GM19463 (cell line): ENCODE results near the gene SMPD3.
A peak's percentile ranks its signal among the peaks of the same experiment; 100 is the strongest.

Experiments
- ATAC-seq: cut with Tn5 transposase; IDR thresholded peaks from one replicate; pipeline ENCODE4 v1.9.1; 2021; ENCODE audit warnings: mild to moderate bottlenecking, moderate library complexity; ENCODE audit not compliant: unreplicated experiment

Gene SMPD3

DNA sequence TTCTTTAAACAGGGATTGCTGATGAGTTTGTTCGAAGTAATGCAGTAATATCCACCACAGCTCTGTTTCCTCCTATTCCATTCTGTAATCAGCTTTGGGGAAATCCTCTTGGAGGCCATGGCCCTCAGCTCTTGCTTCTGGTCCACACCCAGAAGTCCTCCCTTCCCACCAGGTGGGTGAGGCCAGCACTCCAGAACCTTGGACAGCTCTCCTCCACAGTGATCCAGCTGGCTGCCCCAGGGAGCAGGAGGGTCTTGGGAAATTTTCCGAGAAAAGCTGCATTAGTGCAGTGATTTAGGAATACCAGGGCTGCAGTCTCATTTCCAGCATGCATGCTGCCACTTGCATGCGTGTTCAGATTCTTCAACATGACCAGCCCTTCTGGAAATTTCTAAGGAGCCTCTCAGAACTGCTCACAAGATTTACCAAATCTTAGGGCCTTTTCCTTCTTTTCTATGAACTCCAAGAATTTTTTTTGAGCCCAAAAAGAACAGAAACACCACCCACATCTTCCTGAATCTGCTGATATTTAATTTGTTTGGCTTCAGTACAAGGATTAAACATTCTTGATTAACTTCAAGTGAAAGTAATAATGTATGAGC is 4.2 kb downstream of the SMPD3 start:
- no peak for ATAC-seq

DNA sequence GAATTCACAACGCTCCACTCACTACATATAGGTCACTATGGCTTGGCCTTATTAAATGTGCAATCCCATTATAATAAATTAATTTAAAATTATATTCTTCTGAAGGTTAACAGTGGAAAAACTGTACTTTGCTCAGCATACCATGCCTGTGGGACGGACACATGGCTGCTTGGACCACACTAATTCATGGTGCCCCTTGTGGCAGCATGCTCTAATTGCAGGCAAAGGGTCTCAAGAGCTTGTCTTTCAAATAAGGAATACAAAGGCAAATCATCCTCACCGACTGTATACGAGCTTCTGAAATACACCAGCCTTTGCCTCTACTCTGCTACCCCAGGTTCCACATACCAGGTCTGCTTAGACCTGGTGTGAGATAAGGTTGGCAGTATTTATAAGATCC is 11.7 kb downstream of the SMPD3 start:
- no peak for ATAC-seq

DNA sequence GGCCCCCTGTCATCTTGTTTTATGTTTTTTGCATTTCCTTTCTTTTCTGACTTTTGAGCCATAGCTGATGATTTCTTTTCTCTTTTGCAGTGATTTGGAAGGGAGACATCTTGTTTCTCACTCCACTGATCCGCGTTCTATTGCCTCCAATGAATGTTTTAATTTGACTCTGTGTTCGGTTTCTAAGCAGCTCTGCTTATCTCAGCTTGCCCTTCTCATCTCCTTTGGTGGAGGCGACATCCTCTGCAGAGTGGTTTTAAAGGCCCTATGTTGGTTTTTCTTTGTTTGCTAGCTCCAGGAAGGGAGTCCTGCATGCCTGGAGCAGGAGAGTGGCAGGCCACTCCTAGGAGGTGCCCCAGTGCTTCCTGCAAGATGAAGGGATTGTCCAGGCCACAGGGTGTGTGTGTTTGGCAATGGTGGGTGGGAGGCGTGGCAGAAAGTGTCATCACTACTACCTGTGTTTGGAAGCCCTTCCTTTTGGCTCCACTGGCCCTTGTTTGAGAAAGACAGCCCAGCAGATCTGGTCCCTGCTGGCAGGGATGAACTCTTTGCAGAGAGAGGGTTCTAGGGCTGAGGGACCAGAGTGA is 13.6 kb downstream of the SMPD3 start:
- no peak for ATAC-seq

DNA sequence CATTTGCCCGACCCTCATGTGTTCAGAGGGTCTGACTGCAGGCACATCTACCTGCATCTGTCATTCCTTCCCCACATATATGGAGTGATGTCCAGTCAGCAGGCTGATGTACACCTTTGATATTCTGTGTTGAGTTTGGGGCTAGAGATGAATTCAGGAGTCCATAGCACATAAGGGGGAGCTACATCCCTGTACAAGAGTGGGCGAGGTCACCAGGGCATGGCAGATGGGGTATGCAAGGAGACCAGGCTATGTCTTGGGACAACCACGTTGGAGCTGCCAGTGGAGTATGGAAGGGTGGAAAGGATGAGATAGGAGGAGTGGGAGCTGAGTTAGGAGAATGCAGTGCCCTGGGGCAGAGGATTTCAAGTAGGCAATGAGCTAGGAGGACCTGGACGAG is 15.0 kb downstream of the SMPD3 start:
- ATAC-seq: no peak

DNA sequence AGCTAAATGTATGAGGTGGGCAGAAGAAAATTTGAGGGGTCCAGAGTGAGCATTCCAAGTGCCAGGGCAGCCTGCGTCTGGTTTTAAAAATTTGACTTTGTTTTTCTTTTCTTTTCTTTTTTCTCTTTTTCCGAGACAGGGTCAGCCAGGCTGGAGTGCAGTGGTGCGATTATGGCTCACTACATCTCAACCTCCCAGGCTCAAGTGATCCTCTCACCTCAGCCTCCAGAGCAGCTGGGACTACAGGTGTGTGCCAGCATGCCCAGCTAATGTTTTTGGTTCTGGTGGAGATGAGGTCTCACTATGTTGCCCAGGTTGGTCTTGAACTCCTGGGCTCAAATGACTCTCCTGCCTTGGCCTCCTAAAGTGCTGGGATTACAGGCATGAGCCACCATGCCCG is 15.6 kb downstream of the SMPD3 start:
- ATAC-seq: no peak

DNA sequence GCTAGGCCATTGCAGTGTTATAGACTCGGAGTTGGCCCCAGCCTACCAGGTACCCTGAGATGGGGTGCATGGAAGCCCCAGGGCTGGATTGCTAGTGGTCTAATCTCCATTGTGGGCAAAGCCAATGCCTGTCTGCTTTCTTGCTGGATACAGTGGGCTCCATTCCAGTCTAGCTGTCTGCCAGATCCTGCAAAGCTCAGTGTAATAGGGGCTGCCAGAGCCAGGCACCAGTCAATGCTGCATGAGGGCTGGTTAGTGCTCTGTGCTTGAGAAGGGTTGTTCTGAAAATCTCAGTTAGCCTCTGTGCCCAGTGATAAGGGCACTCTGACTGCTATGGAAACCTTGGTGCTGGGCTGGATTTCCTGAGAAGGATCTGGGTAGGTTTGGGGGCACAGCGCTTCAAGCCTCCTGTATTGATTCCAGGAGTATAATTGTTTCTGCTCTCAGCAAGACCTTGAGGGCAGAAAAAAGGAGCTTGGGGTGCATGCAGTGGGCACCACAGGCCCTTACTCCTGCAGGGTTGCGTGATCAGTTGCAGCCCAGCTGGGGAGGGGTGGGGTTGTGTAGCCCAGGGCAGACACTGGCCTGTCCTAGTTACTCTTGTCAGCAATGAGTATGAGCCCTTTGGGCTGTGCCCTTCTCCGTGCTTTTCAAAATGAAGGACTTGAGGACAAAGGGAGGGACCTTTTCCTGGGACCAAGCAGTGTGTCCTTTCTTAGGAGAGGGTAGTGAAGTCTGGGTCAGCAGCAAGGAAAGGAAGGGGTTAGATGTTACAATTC is 19.0 kb downstream of the SMPD3 start:
- no peak for ATAC-seq

DNA sequence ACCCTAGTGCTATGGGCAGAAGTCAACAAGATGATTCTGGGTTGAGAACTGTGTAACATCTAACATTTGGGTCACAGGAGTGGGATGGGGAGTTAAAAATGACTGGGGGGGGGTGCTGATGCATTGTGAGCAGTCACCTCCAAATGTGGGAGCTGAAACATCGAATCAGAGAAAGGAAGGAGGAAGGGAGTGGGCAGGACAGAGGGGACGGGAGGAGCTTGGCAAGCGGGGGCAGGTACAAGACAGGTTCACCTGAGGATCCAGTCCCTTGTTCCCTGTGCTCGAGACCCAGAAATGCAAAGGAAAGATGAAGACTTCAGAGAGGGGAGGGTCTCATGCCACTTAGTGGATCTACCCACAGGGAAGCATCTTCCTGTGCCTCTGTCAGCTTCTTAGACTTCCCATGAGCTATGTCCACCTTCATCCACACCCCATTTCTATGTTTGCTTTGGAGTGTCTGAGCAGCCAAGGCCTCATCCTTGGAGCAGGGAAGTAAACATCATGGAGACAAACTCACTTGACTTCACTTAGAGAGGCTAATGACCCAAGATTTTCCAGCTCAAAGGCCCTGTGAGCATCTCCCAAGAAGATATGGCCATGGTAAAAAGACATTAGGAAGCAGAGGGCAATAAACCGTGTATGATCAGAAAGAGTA is 20.5 kb downstream of the SMPD3 start:
- ATAC-seq: no peak

DNA sequence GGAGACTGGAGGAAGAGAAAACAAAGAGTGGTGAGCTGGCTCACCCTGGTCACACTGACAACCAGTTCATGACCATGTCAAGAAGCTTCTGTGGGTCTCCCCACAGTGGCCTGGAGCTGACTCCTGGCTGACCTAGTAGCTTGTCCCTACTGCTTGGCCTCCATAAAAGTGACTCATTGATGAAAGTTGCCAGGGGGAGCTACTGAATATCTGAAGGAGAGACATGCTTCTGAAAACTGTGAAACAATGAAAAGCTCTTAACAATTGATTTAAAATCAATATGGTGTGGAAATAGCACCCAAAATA is 22.0 kb downstream of the SMPD3 start:
- no peak for ATAC-seq

DNA sequence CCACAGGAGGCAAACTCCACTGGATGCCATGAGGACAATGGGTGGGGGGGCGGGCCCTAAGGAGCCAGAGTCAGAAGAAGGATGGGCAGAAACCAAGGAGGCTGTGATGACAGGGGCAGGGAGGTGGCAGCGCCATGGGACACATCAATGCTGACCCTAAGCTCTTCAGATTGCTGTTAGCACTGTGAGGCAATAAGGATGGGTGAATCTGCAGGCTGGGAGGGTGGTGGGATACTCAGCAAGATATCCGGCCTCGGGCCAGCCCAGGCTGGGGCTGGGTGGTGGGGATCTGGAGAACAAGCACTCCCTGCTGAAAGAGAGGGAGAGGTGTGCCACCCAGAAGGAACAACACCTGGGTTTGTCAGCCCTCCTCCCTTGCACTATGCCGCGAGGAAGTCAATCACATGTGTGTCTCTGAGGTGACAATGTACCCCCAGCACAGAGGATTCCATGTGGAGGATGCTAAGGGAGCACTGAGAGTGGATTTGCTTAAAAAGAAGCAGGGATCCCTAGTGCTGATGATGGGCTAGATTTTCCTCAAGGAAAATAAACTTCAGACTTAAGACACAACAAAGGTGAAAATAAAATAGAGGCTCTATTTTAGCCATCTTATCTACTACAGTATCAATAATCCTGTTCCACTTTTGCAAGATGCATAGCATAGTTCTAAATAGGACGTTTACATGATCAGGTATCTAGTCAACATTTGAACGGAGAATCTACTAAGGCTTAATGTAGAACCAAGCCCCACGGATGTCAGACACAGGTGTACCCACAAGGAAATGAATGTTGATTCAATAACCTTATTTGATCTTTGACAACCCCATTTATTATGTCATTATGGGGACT is 22.6 kb downstream of the SMPD3 start:
- ATAC-seq: no peak

DNA sequence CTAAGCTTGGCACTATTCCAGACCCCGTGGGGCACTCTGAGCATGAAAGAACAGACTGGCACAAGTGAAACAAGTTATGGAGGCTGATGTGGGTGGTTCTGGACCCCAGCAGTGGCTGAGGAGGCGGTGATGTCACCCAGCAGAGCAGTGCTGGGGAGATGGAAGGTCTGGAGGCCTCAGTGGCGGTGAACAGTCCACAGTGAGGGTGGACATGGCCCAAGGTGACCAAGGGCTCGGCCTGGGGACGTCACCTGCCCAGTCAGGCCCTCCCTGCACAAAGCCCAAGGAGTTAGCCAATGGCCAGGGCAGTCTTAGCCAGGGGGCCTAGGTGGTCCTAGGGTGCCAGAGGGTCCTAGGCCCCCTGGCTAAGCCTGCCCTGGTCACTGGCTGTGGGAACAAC is 24.5 kb downstream of the SMPD3 start:
- ATAC-seq: no peak

DNA sequence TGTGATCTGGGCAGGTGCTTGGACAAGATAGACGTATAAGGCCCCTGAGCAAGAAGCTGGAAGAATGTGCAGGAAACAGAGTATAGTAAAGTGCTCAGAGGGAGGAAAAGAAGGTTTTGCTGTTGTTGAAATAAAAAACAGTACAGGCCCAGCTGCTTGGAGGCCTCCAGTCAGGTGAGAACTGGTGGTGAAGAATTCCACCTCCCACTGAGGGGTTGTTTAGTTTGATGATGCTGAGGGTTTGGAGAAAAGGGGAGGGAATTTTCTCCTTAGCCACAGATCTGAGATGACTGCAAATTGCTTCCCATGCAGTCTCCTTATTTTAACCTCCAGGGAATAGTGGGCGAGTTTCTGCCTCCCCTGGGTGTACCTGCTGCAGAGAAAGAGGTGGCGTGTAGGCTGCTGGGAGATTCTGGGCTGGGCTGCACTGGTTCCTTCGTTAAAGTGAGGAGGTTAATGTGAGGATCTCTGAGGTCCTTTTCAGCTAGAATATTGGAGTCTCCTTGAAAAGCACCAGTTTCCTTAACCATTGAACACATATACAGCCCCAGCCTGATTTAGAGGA is 25.8 kb downstream of the SMPD3 start:
- no peak for ATAC-seq

DNA sequence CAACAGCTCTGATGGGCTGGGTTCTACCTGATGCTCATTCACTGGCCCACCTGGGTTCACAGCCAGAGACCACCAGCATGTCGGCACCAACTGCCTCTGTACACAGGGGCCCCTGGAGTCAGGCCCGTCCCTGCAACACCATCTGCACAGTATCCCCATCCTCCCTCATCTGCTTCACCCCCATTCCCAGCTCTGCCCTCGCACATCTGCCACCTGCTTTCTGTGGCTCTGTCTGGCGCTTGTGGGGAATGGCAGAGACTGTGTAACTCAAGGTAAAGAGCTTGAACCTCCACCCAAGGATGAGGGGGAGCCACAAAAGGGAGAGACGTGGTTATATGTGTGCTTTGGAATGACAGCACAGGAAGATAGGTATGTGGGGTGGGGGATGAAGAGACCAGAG is 27.2 kb downstream of the SMPD3 start:
- ATAC-seq: no peak

DNA sequence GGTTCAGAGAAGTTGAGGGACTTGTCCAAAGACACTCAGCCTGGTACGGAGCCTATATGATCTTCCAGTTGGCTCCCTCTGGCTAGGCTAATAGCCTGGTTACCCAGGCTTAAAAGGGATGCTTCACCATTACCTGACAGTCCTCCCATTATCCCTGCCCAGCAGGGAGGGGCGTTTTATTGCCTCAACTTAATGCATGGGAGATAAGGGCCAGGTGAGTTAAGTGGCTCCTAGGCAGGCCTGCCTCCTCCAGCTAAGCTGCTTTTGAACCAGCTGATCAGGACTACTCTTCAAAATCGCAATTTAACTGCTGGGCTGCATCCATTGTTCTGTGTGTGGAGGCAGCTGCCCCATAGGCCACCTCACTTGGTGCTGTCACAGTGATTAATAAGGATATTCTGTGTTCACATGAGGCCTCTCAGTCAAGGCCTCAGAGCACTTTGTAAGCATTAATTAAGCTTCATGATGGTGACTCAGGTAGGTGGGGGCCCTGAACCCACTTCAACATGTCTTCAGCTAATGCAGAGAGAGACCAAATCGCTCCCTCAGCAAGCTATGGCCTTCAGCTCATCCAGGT is 27.9 kb downstream of the SMPD3 start:
- no peak for ATAC-seq

DNA sequence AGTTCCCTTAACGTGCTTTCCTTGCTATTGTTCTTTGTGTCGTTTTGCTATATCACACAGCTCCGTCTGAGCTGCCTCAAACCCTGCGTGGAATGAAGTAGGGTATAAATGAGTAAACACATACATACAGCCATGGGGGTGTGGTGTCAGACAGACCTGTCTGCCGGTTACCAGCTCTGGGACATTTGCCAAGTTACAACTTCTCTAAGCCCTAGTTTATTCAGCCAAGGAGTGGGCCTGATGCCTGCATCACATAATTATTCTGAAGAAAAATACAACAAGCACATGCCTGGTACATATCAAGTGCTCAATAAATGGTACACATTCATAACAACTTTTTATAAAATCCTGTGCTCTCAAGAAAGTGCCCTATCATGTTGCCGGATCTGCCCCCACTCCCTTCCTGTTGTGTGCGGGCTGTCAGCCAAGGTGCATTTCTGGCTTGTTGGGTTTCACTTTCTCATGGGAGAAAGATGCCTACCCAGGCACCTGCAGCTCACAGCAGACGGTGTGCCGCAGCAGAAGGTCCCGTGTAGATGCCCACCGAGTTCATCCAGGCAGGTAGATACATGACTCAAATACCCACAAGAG is 30.5 kb downstream of the SMPD3 start:
- ATAC-seq: peak; percentile 88

DNA sequence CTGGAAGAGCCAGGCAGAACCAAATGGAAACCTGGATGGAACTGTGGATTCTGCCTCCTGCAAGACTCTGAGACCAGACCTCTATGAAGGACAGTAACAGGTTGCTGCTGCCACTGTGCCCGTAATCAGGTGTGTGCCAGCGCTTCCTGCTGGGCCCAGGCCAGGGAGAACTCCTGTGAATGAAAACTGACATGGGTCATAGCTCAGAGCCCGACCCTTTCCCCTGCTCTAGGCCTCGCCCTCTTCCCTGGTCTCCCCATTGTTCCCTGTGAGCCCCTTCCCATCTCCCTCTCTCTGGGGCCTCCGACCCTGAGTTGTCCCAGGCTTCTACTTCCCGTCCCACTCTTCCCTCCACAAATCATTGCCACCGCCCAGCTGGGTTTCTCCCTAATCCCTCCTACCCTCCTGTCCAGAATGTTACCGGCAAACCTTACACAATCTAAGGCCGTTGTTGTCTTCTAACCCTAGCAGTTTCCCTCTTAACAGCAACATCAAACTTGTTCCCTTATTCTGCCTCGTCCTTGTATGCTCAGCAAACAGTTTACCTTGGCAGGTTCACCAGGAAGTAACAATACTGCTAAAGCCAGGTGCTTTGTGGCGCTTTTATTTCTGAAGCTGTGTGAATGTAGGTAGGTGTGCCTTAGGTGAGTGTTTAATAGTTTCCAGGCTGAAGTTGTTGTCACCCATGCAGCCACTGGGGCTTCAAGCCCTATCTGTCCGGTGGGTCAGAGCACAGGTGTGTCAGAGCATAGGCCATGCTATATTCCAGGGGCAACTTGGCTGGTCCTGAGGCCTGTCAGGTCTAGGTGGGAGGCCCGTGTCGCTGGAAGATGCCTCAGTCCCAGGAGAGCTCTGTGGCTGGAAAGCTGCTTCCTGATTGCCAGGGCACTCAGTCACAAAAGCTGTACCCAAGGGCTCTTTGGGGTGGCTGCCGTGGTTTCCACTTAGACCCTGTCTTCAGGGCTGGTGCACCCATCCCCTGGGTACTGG is 32.0 kb downstream of the SMPD3 start:
- no peak for ATAC-seq

DNA sequence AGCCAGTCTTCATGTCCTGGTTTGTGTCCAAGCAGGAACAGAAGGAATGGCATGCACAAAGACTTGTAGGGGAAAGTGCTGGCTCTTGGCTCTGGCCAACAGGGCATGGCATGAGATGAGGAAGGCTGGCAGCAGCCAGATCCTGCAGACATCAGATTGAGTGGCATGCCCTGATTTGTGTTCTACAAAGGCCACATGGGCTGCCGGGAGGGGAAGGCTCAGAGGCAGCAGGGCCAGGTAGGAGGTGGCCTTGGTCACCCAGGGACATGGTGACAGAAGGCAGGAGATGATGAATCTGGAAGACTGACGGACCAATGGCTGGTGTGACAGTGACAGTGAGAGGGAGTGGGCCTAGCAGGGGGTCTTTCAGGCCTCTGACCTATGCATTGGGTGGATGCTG is 33.7 kb downstream of the SMPD3 start:
- no peak for ATAC-seq

DNA sequence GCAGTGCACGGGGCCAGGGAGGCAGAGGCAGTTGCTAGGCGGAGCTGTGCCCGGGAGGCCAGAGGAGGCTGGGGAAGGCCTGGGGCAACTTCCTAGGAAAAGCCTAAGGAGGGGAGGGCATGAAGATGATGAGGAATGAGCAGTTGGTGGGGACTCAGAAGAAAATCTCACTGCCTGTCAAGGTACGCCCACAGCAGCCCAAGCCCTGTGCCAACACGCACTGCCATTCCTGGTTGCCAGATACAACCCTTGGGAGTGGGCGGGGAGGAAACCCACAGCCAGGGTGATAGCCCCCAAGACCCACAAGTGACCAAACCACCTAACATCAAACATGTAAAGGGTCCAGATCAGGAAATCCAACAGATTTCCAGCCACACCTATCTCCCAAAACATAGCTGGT is 36.2 kb downstream of the SMPD3 start:
- no peak for ATAC-seq

DNA sequence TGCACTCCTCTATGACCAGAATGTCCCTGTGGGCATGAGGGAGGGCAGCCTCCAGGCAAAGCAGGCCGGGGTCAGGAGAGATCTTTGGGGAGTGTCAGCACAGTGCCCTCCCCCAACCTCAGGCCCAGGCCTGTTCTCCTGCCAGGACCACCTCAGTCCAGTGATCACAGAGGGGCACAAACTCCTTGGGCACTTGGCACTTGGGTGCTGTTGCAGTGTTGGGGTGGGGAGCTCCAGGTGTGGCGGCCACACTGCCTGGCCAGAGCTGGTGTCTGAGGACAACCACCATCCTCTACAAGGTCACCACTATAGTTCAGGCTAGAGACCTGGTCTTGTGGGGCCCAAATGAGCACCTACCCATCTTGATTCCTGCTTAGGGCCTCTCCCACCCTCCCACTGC is 37.2 kb downstream of the SMPD3 start:
- ATAC-seq: no peak

DNA sequence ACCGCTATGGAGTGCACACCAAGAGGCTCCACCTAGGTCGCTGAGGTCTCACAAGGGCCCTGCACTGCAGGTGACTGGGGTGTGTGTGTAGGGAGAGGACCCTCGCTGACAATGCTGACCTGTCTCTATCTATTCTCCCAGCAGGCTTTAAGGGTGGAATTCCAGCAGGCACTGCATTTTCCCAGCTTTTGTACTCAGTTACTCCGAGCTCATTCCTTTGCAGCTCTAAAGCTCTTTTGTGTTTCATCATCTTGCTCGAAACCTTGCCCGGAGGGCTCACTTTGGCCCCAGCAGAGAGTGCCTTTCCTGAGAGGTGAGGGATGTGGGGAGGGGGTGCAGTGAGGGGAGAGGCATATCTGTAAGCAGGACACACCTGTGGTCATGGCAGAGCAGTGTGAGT is 39.3 kb downstream of the SMPD3 start:
- no peak for ATAC-seq
